Endothelial cell of umbilical vein (primary cell): Measurements from ENCODE around the gene ZNF148.

Experiments used
- CTCF ChIP-seq, 2 donors: IDR thresholded peaks; 1 replicate in 1 of 2; 2 replicates in 1 of 2; pipeline ENCODE4 v1.5.1; 2011; ENCODE audit warnings: low read length in 2 of 2, mild to moderate bottlenecking in 2 of 2, moderate library complexity in 2 of 2, control low read depth in 1 of 2, inconsistent platforms in 1 of 2, low read depth in 1 of 2; ENCODE audit not compliant: insufficient read depth in 1 of 2; ENCODE audit errors: extremely low read depth in 1 of 2
- POLR2A ChIP-seq: IDR thresholded peaks from 2 replicates; pipeline ENCODE4 v1.6.1; 2012; ENCODE audit warnings: low read depth, mild to moderate bottlenecking, control low read depth, low read length

- TF ChIP-seq POLR2A (no peak), CTCF (IDR thresholded peaks at IDR 0.05; ENCODE audit: extremely low read depth in 1 of 2, insufficient read depth in 1 of 2, low read depth in 1 of 2, low read length in 2 of 2) (no peak)
Observed at GRCh38 chr3:125358923-125359322, 16.2 kb downstream of the ZNF148 start.
